HG02840 (cell line): ENCODE measurements around the gene DNPEP.
A peak's percentile ranks its signal among the peaks of the same experiment; 100 is the strongest.
"Not testable (repeated sequence)": the region's sequence is repeated elsewhere in the genome, so short reads cannot be mapped to it uniquely, and the experiment has no call there.

Source experiments
- ATAC-seq: cut with Tn5 transposase; IDR thresholded peaks from one replicate; pipeline ENCODE4 v1.9.1; 2021; ENCODE audit warnings: mild to moderate bottlenecking, moderate library complexity, moderate number of reproducible peaks; ENCODE audit not compliant: unreplicated experiment, low FRiP score

DNPEP gene

GRCh38 chr2:219402665-219403515 lies 15.2 kb upstream of the DNPEP start:
- no peak for ATAC-seq

GRCh38 chr2:219401606-219402005 lies 13.9 kb upstream of the DNPEP start:
- ATAC-seq, result no peak

- no peak for ATAC-seq
Measured at GRCh38 chr2:219400562-219400961, 12.8 kb upstream of the DNPEP start.

GRCh38 chr2:219399716-219400478 lies 12.2 kb upstream of the DNPEP start:
- no peak for ATAC-seq

- ATAC-seq, result no peak
Measured at GRCh38 chr2:219398721-219399363, 11.1 kb upstream of the DNPEP start.

GRCh38 chr2:219396863-219397457 lies 9.2 kb upstream of the DNPEP start:
- ATAC-seq, result no peak

GRCh38 chr2:219395609-219396008 lies 7.9 kb upstream of the DNPEP start:
- ATAC-seq, result no peak

- ATAC-seq, result not testable (repeated sequence)
Measured at GRCh38 chr2:219395056-219395455, 7.3 kb upstream of the DNPEP start.

- no peak for ATAC-seq
Measured at GRCh38 chr2:219392754-219393153, 5.0 kb upstream of the DNPEP start.

GRCh38 chr2:219388907-219389156 lies 1.1 kb upstream of the DNPEP start:
- no peak for ATAC-seq

GRCh38 chr2:219388121-219388906 lies 602 bp upstream of the DNPEP start:
- ATAC-seq, result peak; percentile 81

GRCh38 chr2:219386532-219387280 lies 1.0 kb downstream of the DNPEP start:
- ATAC-seq, result no peak

- ATAC-seq, result no peak
Measured at GRCh38 chr2:219385958-219386520, 1.7 kb downstream of the DNPEP start.

GRCh38 chr2:219384859-219385258 lies 2.9 kb downstream of the DNPEP start:
- no peak for ATAC-seq

GRCh38 chr2:219384083-219384713 lies 3.5 kb downstream of the DNPEP start:
- ATAC-seq, result no peak

- ATAC-seq, result no peak
Measured at GRCh38 chr2:219381448-219381847, 6.3 kb downstream of the DNPEP start.

- ATAC-seq, result no peak
Measured at GRCh38 chr2:219380926-219381325, 6.8 kb downstream of the DNPEP start.

- ATAC-seq, result no peak
Measured at GRCh38 chr2:219378163-219378851, 9.4 kb downstream of the DNPEP start.
